ENCODE data around the gene CDC42. TPM values are rescaled to one million over a fixed set of nuclear protein-coding genes. Genes with fewer than 3 reads are reported as not detected.

Gene CDC42
- total RNA-seq, 1 experiment from 2014 or later, result 217 TPM

GRCh38 chr1:22077728-22078127 lies 25.2 kb downstream of the CDC42 start (continued):
- no peak for TF ChIP-seq CTCF (IDR thresholded peaks at IDR 0.05 in 2 of 3, conservative IDR thresholded peaks at IDR 0.05 in 1 of 3; ENCODE audit: borderline replicate concordance in 1 of 3, insufficient read depth in 1 of 3, low read depth in 2 of 3, low read length in 2 of 3)
- TF ChIP-seq POLR2A (IDR thresholded peaks at IDR 0.05; ENCODE audit: borderline replicate concordance, extremely low read depth, insufficient read depth, insufficient read length), result no peak
- TF ChIP-seq SRF (IDR thresholded peaks at IDR 0.05; ENCODE audit: low read depth), result no peak

GRCh38 chr1:22078133-22078532 lies 25.6 kb downstream of the CDC42 start:
- Histone ChIP-seq H3K9me2 (ENCODE audit: insufficient read depth) (no peaks in the 10 kb centered on the region), H3K4me2 (ENCODE audit: low read length) (no peak overlapping the region), H3K27ac (ENCODE audit: low read depth, low read length) (no peak overlapping the region), H4K20me1 (ENCODE audit: insufficient read depth) (peaks cover 30% of the 10 kb centered on the region), H3K9me3 (ENCODE audit: control insufficient read depth in 1 of 2, insufficient read depth in 1 of 2, low read depth in 1 of 2, low read length in 2 of 2) (no peaks in the 10 kb centered on the region), H3K9ac (ENCODE audit: low read length) (no peak overlapping the region), H3K4me3 (replicated peaks in 1 of 2; ENCODE audit: low read depth in 1 of 2, low read length in 2 of 2) (no peak overlapping the region), H3K27me3 (ENCODE audit: insufficient read depth, low read length) (no peaks in the 10 kb centered on the region), H3K79me2 (ENCODE audit: insufficient read depth, low read length) (peaks cover 100% of the 10 kb centered on the region), H3K36me3 (ENCODE audit: control insufficient read depth in 1 of 2, insufficient read depth in 2 of 2, low read length in 2 of 2) (peaks cover 21 to 28% of the 10 kb centered on the region in 2 experiments), H2AFZ (ENCODE audit: low read depth, low read length, poor library complexity, severe bottlenecking) (no peak overlapping the region), H3K4me1 (ENCODE audit: control insufficient read depth in 1 of 2, insufficient read depth in 2 of 2, low read length in 2 of 2) (no peaks in the 10 kb centered on the region)
- ChIA-PET CTCF (no interaction called here), POLR2A (no interaction called here), RAD21 (ENCODE audit: low non-redundant PET in 1 of 2, low total read pairs in 2 of 2, uncharacterized antibody in 2 of 2, unreplicated experiment in 2 of 2) (no interaction called here)
- DNase-seq (ENCODE audit: low read depth, low spot score), result no peak
- no TSS peak for BruUV-seq (replicated peaks)
- no peak for ATAC-seq
- intact Hi-C loops (cut with micrococcal nuclease), result no loop called here
- TF ChIP-seq SRF (IDR thresholded peaks at IDR 0.05; ENCODE audit: low read depth), result no peak
- TF ChIP-seq CBX3 (IDR thresholded peaks at IDR 0.05; ENCODE audit: low read depth), result no peak
- TF ChIP-seq JUND (IDR thresholded peaks at IDR 0.05), result no peak
- no peak for TF ChIP-seq MAX (IDR thresholded peaks at IDR 0.05)
- no peak for TF ChIP-seq ZNF274 (IDR thresholded peaks at IDR 0.05; ENCODE audit: low read depth, low read length)
- no peak for TF ChIP-seq ELF1 (IDR thresholded peaks at IDR 0.05; ENCODE audit: borderline replicate concordance, low read depth)
- no peak for TF ChIP-seq FOSL1 (IDR thresholded peaks at IDR 0.05; ENCODE audit: low read depth)
- TF ChIP-seq EGR1 (IDR thresholded peaks at IDR 0.05; ENCODE audit: low read depth), result no peak
- TF ChIP-seq EZH2phosphoT487 (IDR thresholded peaks at IDR 0.05; ENCODE audit: borderline replicate concordance), result no peak
- TF ChIP-seq ZFX (IDR thresholded peaks at IDR 0.05), result no peak
- TF ChIP-seq, protein P1, sequence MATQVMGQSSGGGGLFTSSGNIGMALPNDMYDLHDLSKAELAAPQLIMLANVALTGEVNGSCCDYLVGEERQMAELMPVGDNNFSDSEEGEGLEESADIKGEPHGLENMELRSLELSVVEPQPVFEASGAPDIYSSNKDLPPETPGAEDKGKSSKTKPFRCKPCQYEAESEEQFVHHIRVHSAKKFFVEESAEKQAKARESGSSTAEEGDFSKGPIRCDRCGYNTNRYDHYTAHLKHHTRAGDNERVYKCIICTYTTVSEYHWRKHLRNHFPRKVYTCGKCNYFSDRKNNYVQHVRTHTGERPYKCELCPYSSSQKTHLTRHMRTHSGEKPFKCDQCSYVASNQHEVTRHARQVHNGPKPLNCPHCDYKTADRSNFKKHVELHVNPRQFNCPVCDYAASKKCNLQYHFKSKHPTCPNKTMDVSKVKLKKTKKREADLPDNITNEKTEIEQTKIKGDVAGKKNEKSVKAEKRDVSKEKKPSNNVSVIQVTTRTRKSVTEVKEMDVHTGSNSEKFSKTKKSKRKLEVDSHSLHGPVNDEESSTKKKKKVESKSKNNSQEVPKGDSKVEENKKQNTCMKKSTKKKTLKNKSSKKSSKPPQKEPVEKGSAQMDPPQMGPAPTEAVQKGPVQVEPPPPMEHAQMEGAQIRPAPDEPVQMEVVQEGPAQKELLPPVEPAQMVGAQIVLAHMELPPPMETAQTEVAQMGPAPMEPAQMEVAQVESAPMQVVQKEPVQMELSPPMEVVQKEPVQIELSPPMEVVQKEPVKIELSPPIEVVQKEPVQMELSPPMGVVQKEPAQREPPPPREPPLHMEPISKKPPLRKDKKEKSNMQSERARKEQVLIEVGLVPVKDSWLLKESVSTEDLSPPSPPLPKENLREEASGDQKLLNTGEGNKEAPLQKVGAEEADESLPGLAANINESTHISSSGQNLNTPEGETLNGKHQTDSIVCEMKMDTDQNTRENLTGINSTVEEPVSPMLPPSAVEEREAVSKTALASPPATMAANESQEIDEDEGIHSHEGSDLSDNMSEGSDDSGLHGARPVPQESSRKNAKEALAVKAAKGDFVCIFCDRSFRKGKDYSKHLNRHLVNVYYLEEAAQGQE (IDR thresholded peaks at IDR 0.05; ENCODE audit: low read depth), result no peak
- TF ChIP-seq, protein P2, sequence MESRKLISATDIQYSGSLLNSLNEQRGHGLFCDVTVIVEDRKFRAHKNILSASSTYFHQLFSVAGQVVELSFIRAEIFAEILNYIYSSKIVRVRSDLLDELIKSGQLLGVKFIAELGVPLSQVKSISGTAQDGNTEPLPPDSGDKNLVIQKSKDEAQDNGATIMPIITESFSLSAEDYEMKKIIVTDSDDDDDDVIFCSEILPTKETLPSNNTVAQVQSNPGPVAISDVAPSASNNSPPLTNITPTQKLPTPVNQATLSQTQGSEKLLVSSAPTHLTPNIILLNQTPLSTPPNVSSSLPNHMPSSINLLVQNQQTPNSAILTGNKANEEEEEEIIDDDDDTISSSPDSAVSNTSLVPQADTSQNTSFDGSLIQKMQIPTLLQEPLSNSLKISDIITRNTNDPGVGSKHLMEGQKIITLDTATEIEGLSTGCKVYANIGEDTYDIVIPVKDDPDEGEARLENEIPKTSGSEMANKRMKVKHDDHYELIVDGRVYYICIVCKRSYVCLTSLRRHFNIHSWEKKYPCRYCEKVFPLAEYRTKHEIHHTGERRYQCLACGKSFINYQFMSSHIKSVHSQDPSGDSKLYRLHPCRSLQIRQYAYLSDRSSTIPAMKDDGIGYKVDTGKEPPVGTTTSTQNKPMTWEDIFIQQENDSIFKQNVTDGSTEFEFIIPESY (IDR thresholded peaks at IDR 0.05; ENCODE audit: extremely low read depth, insufficient replicate concordance, low read length), result no peak
- no peak for TF ChIP-seq POLR2AphosphoS5 (IDR thresholded peaks at IDR 0.05; ENCODE audit: low read depth, low read length)
- no peak for TF ChIP-seq SIN3A (IDR thresholded peaks at IDR 0.05; ENCODE audit: low read depth)
- TF ChIP-seq TCF7L2 (IDR thresholded peaks at IDR 0.05; ENCODE audit: borderline replicate concordance, extremely low read depth, insufficient read depth, insufficient read length), result no peak
- TF ChIP-seq, protein P3, sequence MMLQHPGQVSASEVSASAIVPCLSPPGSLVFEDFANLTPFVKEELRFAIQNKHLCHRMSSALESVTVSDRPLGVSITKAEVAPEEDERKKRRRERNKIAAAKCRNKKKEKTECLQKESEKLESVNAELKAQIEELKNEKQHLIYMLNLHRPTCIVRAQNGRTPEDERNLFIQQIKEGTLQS (IDR thresholded peaks at IDR 0.05), result no peak
- TF ChIP-seq EZH2 (IDR thresholded peaks at IDR 0.05), result no peak
